Omental fat pad (tissue), 4 donors: ENCODE results near the gene RGSL1. TPM values are rescaled to one million over a fixed set of nuclear protein-coding genes. Genes with fewer than 3 reads are reported as not detected.
A peak's percentile ranks its signal among the peaks of the same experiment; 100 is the strongest.

ENCODE experiments used
- ATAC-seq: fragments of 150-250 bp; one replicate; pipeline ENCODE4 v1.9.1; 2016; ENCODE audit warnings: mild to moderate bottlenecking, moderate library complexity; ENCODE audit not compliant: low FRiP score
- DNase-seq: peaks from one replicate; pipeline ENCODE4 v3.0.0-alpha.2; 2019; ENCODE audit warnings: low spot score
- CTCF ChIP-seq, 3 donors: fragments of 450-650 bp; IDR thresholded peaks; one replicate each; pipeline ENCODE4 v1.5.1; 2016 to 2017; ENCODE audit warnings: antibody characterized with exemption in 3 of 3, mild to moderate bottlenecking in 3 of 3, moderate library complexity in 2 of 3
- total RNA-seq, 4 donors: library from RNA; depleted of rRNA; stranded (reverse); fragments of >200 nt; gene quantifications; one replicate each; pipeline ENCODE4 v1.1.0, GENCODE V29; 2016

The RGSL1 gene
- total RNA-seq, 4 donors from 2014 or later: 1.7 TPM; not detected in 3

DNA sequence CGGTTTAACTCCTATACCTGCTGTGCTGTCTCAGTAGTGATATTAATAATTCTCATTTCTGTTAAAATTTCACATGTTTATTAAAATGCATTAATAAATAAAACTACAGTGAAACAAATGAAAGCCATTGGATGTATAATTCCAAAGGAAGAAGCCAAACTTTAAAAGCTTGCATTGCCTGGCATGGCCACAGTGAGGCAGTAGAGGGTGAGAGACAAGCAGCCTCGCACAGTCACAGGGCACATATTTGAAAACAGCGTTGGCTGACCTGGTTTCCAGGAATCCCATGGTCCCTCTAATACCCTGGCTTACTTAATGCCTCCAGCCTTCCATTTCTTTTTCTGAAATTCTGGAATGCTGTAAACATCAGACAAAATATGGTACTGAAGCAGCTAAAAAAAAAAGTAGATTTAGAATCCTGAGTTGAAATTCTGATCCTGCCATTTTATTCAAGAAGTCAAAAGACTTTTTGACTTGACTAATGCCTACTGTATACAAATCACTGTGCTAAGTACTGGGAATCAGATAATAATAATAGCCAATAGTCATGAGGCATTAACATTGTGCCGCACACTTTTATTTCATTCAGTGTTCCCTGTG is 145.8 kb downstream of the RGSL1 start:
- ATAC-seq (peak; percentile 69), DNase-seq (peak; percentile 71)

GRCh38 chr1:182596934-182597333 is 147.0 kb downstream of the RGSL1 start:
- ATAC-seq (no peak), DNase-seq (no peak)
- TF ChIP-seq CTCF (IDR thresholded peaks at IDR 0.05): no peak

More for the DNA sequence above, 145.8 kb downstream of the RGSL1 start:
- TF ChIP-seq CTCF (IDR thresholded peaks at IDR 0.05): peak in 1 of 3 donors; percentile 5

DNA sequence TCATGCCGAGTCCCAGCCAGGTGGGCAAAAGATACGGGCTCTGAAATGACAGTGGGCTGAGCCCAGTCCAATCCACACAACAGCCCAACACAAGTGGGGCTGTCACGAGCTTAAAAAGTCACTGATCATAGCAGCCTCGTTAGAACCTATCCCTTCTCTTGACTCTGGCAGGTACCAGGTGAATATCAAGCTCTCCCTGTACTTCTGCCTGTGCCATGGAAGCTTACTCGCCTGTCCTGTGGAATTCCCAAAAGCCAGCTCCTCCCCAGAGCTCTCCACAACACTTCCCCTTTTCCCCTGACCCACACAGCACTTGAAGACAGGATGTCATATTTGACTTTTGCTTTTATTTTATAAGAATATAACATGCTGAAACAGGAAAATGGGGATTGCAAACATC is 148.3 kb downstream of the RGSL1 start:
- TF ChIP-seq CTCF (IDR thresholded peaks at IDR 0.05): no peak
- no peak for ATAC-seq
- no peak for DNase-seq

- TF ChIP-seq CTCF (IDR thresholded peaks at IDR 0.05): no peak
- ATAC-seq (no peak), DNase-seq (no peak)
Measured at GRCh38 chr1:182599339-182599738, 149.4 kb downstream of the RGSL1 start.

DNA sequence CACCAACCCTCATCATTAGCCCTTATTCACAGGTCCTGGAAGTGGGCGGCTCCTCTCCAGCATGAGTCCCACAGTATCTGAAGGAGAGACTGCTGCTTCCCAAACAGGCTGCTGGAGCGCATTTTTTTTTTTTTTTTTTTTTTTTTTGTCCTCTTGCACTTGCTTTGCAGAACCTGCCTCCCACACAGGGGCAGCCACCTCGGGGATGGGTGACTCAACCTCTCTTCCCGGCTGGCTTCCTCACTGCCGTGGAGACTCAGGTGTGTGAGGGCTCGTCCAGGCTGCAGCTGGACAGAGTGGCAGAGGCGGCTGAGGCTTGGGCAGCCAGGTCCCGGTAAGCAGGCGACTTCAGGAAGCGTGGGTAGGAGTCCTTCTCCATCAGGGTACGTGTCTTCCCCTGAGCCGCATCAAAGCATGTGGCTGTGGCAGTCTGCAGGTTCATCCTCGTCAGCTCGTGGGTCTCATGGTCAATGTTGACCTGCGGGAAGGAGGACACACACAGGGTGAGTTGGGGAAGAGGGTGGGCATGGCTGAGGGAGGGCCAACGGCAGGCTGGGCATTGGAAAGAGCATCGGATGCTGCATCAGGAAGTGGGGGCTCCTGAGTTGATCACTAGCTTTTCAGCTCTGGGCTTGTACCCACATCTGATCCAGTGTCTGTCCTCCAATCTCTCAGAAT is 150.2 kb downstream of the RGSL1 start:
- DNase-seq (no peak), ATAC-seq (no peak)
- TF ChIP-seq CTCF (IDR thresholded peaks at IDR 0.05): no peak

GRCh38 chr1:182600745-182601415 is 150.9 kb downstream of the RGSL1 start:
- no peak for DNase-seq
- no peak for TF ChIP-seq CTCF (IDR thresholded peaks at IDR 0.05)
- no peak for ATAC-seq
